ENCODE data around the gene CABP2.
"Not testable (repeated sequence)": the region's sequence is repeated elsewhere in the genome, so short reads cannot be mapped to it uniquely, and the experiment has no call there.

Gene CABP2

GRCh38 chr11:67489203-67489884 lies 33.9 kb downstream of the CABP2 start:
- Histone ChIP-seq H2BK15ac (ENCODE audit: low read depth, poor library complexity, severe bottlenecking) (no peak overlapping the region), H2AK5ac (ENCODE audit: low read length, severe bottlenecking) (no peak overlapping the region), H3K4me3 (ENCODE audit: insufficient read depth in 1 of 2, low read depth in 1 of 2, low read length in 2 of 2) (no peak overlapping the region), H3K14ac (ENCODE audit: low read length in 2 of 2) (no peak overlapping the region), H2BK5ac (ENCODE audit: low read depth, low read length, poor library complexity, severe bottlenecking) (no peak overlapping the region), H2AFZ (ENCODE audit: low read depth, low read length) (no peak overlapping the region), H3K4ac (ENCODE audit: low read depth in 1 of 2, low read length in 2 of 2) (no peak overlapping the region), H3K36me3 (ENCODE audit: control insufficient read depth in 1 of 2, insufficient read depth in 2 of 2, low read depth in 1 of 2, low read length in 2 of 2) (peaks cover 41 to 75% of the 10 kb centered on the region in 2 experiments), H3K9me3 (ENCODE audit: control insufficient read depth, low read length) (no peaks in the 10 kb centered on the region), H4K91ac (ENCODE audit: low read length) (no peak overlapping the region), H3K18ac (ENCODE audit: low read depth in 1 of 2, low read length in 2 of 2) (no peak overlapping the region), H4K8ac (ENCODE audit: low read length) (no peak overlapping the region), H2BK12ac (ENCODE audit: low read length in 2 of 2) (no peak overlapping the region), H3K27ac (ENCODE audit: low read length, poor library complexity, severe bottlenecking) (no peak overlapping the region), H3K79me1 (replicated peaks; ENCODE audit: low read length, poor library complexity, severe bottlenecking) (peaks cover 31% of the 10 kb centered on the region), H3K23ac (ENCODE audit: low read length in 2 of 2) (no peak overlapping the region), H3K9ac (ENCODE audit: low read length) (no peak overlapping the region), H3K4me1 (ENCODE audit: control insufficient read depth, insufficient read depth, low read depth, low read length) (peaks cover 18% of the 10 kb centered on the region), H2BK120ac (ENCODE audit: low read depth, low read length) (no peak overlapping the region), H3K4me2 (ENCODE audit: low read length, poor library complexity, severe bottlenecking) (no peak overlapping the region), H3K27me3 (ENCODE audit: control insufficient read depth in 1 of 2, insufficient read depth in 1 of 2, low read length in 2 of 2) (no peaks in the 10 kb centered on the region)
- WGBS = 93% methylated on average over 25 of the region's 25 CpGs
- no peak for DNase-seq

- Histone ChIP-seq H2BK12ac (ENCODE audit: low read length in 2 of 2) (no peak overlapping the region), H3K4ac (ENCODE audit: low read depth in 1 of 2, low read length in 2 of 2) (no peak overlapping the region), H3K36me3 (ENCODE audit: control insufficient read depth in 1 of 2, insufficient read depth in 2 of 2, low read depth in 1 of 2, low read length in 2 of 2) (peaks cover 28 to 47% of the 10 kb centered on the region in 2 experiments), H3K18ac (ENCODE audit: low read depth in 1 of 2, low read length in 2 of 2) (no peak overlapping the region), H2BK15ac (ENCODE audit: low read depth, poor library complexity, severe bottlenecking) (no peak overlapping the region), H3K9ac (ENCODE audit: low read length) (no peak overlapping the region), H3K4me1 (ENCODE audit: control insufficient read depth, insufficient read depth, low read depth, low read length) (peaks cover 29% of the 10 kb centered on the region), H2BK120ac (ENCODE audit: low read depth, low read length) (no peak overlapping the region), H3K4me3 (ENCODE audit: insufficient read depth in 1 of 2, low read depth in 1 of 2, low read length in 2 of 2) (no peak overlapping the region), H2BK5ac (ENCODE audit: low read depth, low read length, poor library complexity, severe bottlenecking) (no peak overlapping the region), H4K8ac (ENCODE audit: low read length) (no peak overlapping the region), H3K14ac (ENCODE audit: low read length in 2 of 2) (no peak overlapping the region), H3K9me3 (ENCODE audit: control insufficient read depth, low read length) (no peaks in the 10 kb centered on the region), H4K91ac (ENCODE audit: low read length) (no peak overlapping the region), H3K27me3 (ENCODE audit: control insufficient read depth in 1 of 2, insufficient read depth in 1 of 2, low read length in 2 of 2) (no peaks in the 10 kb centered on the region), H3K27ac (ENCODE audit: low read length, poor library complexity, severe bottlenecking) (no peak overlapping the region), H3K4me2 (ENCODE audit: low read length, poor library complexity, severe bottlenecking) (no peak overlapping the region), H2AFZ (ENCODE audit: low read depth, low read length) (no peak overlapping the region), H3K23ac (ENCODE audit: low read length in 2 of 2) (no peak overlapping the region), H2AK5ac (ENCODE audit: low read length, severe bottlenecking) (no peak overlapping the region), H3K79me1 (replicated peaks; ENCODE audit: low read length, poor library complexity, severe bottlenecking) (peaks cover 23% of the 10 kb centered on the region)
- no peak for DNase-seq
- WGBS = 95% methylated on average over 20 of the region's 20 CpGs
These were observed 36.6 kb downstream of the CABP2 start for GRCh38 chr11:67486481-67487195.

GRCh38 chr11:67485873-67486361 lies 37.3 kb downstream of the CABP2 start:
- H3K14ac ChIP-seq (ENCODE audit: low read length in 2 of 2); H2AK5ac ChIP-seq (ENCODE audit: low read length, severe bottlenecking); H3K9me3 ChIP-seq (ENCODE audit: control insufficient read depth, low read length); H4K91ac ChIP-seq (ENCODE audit: low read length); H3K27me3 ChIP-seq (ENCODE audit: control insufficient read depth in 1 of 2, insufficient read depth in 1 of 2, low read length in 2 of 2); H3K4me2 ChIP-seq (ENCODE audit: low read length, poor library complexity, severe bottlenecking); H3K23ac ChIP-seq (ENCODE audit: low read length in 2 of 2); H4K8ac ChIP-seq (ENCODE audit: low read length); H2BK120ac ChIP-seq (ENCODE audit: low read depth, low read length); H2AFZ ChIP-seq (ENCODE audit: low read depth, low read length); H3K4ac ChIP-seq (ENCODE audit: low read depth in 1 of 2, low read length in 2 of 2); H2BK12ac ChIP-seq (ENCODE audit: low read length in 2 of 2); H3K4me3 ChIP-seq (ENCODE audit: insufficient read depth in 1 of 2, low read depth in 1 of 2, low read length in 2 of 2); DNase-seq; H3K9ac ChIP-seq (ENCODE audit: low read length); H3K18ac ChIP-seq (ENCODE audit: low read depth in 1 of 2, low read length in 2 of 2); H2BK15ac ChIP-seq (ENCODE audit: low read depth, poor library complexity, severe bottlenecking); H3K27ac ChIP-seq (ENCODE audit: low read length, poor library complexity, severe bottlenecking); H2BK5ac ChIP-seq (ENCODE audit: low read depth, low read length, poor library complexity, severe bottlenecking): not testable (repeated sequence)
- WGBS = 96% methylated on average over 5 of the region's 7 CpGs
- Histone ChIP-seq H3K36me3 (ENCODE audit: control insufficient read depth in 1 of 2, insufficient read depth in 2 of 2, low read depth in 1 of 2, low read length in 2 of 2) (peaks cover 25 to 40% of the 10 kb centered on the region in 2 experiments), H3K4me1 (ENCODE audit: control insufficient read depth, insufficient read depth, low read depth, low read length) (peaks cover 29% of the 10 kb centered on the region), H3K79me1 (replicated peaks; ENCODE audit: low read length, poor library complexity, severe bottlenecking) (peaks cover 23% of the 10 kb centered on the region)

GRCh38 chr11:67484847-67485311 lies 38.4 kb downstream of the CABP2 start:
- Histone ChIP-seq H3K4me3 (ENCODE audit: insufficient read depth in 1 of 2, low read depth in 1 of 2, low read length in 2 of 2) (no peak overlapping the region), H2BK5ac (ENCODE audit: low read depth, low read length, poor library complexity, severe bottlenecking) (no peak overlapping the region), H2AK5ac (ENCODE audit: low read length, severe bottlenecking) (no peak overlapping the region), H2AFZ (ENCODE audit: low read depth, low read length) (no peak overlapping the region), H3K14ac (ENCODE audit: low read length in 2 of 2) (no peak overlapping the region), H3K18ac (ENCODE audit: low read depth in 1 of 2, low read length in 2 of 2) (no peak overlapping the region), H2BK120ac (ENCODE audit: low read depth, low read length) (no peak overlapping the region), H3K9me3 (ENCODE audit: control insufficient read depth, low read length) (no peaks in the 10 kb centered on the region), H2BK12ac (ENCODE audit: low read length in 2 of 2) (no peak overlapping the region), H3K9ac (ENCODE audit: low read length) (no peak overlapping the region), H3K4ac (ENCODE audit: low read depth in 1 of 2, low read length in 2 of 2) (no peak overlapping the region), H3K27me3 (ENCODE audit: control insufficient read depth in 1 of 2, insufficient read depth in 1 of 2, low read length in 2 of 2) (no peaks in the 10 kb centered on the region), H4K8ac (ENCODE audit: low read length) (no peak overlapping the region), H4K91ac (ENCODE audit: low read length) (no peak overlapping the region), H3K36me3 (ENCODE audit: control insufficient read depth in 1 of 2, insufficient read depth in 2 of 2, low read depth in 1 of 2, low read length in 2 of 2) (peaks cover 16 to 30% of the 10 kb centered on the region in 2 experiments), H3K4me1 (ENCODE audit: control insufficient read depth, insufficient read depth, low read depth, low read length) (peaks cover 19% of the 10 kb centered on the region), H3K79me1 (replicated peaks; ENCODE audit: low read length, poor library complexity, severe bottlenecking) (peaks cover 23% of the 10 kb centered on the region), H3K27ac (ENCODE audit: low read length, poor library complexity, severe bottlenecking) (no peak overlapping the region), H3K23ac (ENCODE audit: low read length in 2 of 2) (no peak overlapping the region), H2BK15ac (ENCODE audit: low read depth, poor library complexity, severe bottlenecking) (no peak overlapping the region), H3K4me2 (ENCODE audit: low read length, poor library complexity, severe bottlenecking) (no peak overlapping the region)
- WGBS = 94% methylated on average over 11 of the region's 11 CpGs
- no peak for DNase-seq

All from mesenchymal stem cell (in vitro differentiated cells and primary cell).